Activated T-cell treated with anti-CD3 and anti-CD28 coated beads for 4 hours (primary cell): ENCODE data around the gene KCNE3.
"Not testable (repeated sequence)": the region's sequence is repeated elsewhere in the genome, so short reads cannot be mapped to it uniquely, and the experiment has no call there.

Experiments
- DNase-seq: peaks from one replicate; pipeline ENCODE4 v3.0.0-alpha.2; 2020

The KCNE3 gene

DNA sequence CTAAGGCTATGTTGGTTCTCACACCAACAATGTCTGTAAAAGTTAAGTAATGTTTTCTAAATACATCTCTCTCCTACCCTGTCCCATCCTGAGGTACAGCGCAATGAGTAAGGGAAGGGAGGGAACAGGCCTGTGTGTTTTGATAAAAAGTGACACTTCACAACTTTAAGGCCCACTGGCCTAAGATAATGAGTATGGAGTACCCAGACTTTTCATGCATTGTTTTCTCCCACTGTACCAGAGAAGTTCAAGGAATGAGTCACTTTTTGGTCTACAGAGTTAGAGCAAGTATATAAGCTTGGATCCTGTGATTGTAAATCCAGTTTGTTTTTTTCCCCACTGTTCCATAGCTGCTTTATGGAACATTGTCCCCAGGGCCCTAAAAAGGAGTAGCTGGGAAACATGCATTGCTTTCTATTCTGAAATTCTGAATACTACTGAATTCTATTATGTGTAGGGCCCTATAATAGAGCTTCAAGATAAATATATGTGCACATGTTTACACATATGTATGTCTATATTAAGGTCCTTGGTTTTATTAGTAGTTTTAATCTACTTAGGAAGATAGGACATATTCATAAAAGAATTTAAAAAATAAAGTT is 29.8 kb downstream of the KCNE3 start:
- DNase-seq = no peak

DNA sequence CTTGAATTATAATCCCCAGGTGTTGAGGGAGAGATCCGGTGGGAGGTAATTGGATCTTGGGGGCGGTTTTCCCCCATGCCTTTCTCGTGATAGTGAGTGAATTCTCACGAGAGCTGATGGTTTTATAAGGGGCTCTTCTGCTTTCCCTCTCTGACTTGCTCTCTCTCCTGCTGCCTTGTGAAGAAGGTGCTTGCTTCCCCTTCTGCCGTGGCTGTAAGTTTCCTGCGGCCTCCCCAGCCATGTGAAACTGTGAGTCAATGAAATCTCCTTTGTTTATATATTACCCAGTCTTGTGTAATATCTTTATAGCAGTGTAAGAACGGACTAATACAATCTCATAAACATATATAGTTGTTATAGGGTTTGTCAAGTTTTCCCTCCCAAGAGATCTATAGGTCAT is 32.8 kb downstream of the KCNE3 start:
- DNase-seq = no peak

DNA sequence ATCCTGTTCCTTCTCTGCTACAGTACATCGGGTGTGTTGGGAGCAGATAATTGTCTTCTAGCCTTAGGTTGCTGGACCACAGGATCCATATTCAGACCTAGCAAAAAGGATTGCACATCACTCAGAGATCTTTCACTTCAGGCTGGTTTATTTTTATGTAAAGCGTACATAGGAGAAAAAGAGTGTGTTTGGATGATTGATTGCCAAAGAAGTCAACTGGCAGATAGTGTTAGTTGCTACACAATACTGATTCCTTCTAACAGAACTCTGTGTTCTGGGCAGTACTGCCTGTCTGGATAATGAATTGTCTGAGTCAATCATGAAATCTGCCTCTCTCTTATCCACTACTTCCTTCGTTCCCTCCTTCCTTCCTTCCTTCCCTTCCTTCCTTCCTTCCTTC is 38.1 kb downstream of the KCNE3 start:
- no peak for DNase-seq

DNA sequence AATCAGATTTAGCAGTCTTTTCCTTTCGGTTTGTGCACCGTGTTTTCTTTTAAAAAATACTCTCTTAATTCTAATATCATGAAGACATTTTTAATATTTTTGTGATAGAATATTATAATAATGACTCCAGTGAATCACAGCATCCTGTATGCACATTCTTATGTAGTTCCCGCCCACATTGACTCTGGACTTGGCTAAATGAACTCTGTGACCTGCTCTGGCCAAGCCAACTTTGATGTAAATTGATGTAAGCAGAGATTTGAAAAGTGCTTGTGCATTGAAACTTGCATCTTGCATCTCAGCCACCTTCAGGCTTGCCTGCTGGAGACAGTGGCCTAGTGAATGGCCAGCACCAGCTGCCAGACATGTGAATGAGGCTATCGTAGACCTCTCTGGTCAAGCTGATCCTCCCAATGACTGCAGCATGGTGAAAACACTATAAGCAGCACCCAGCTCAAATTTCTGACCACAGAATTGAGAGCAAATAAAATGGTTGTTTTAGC is 39.9 kb downstream of the KCNE3 start:
- DNase-seq = no peak

DNA sequence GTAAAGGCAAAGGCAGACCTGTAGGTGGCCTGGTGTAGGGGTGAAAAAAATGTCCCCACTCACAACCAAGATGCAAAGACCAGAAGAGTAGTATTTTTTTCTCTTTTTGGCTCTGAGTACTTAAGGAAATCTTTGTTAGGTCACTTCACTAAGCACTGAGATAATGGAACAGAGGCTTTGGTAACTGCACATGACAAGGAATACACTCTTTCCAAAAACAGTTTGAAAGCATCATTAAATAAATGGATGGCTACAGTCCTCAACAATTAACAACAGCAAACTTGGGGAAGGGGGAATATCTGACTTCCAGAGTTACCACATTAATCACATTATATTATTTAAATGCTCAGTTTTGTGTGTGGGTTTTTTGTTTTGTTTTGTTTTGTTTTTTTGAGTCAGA is 42.2 kb downstream of the KCNE3 start:
- DNase-seq = no peak

DNA sequence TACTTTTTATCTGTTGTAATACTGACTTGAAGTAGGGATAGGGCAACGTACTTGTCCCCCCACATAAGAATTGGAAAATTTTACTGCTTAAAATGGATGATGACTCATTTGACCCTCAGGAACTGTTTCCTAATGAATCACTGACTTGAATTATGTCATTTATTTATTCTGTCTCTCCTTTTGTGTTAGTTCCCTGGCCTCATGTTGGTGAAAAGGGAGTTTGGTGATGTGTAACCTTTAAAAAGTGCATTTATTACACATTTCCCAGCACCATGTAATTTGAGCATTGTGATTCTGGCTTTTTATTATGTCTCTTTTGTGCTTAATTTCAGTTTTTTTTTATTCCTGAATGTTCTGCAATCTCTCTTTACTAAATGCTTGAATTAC is 48.8 kb downstream of the KCNE3 start:
- no peak for DNase-seq

DNA sequence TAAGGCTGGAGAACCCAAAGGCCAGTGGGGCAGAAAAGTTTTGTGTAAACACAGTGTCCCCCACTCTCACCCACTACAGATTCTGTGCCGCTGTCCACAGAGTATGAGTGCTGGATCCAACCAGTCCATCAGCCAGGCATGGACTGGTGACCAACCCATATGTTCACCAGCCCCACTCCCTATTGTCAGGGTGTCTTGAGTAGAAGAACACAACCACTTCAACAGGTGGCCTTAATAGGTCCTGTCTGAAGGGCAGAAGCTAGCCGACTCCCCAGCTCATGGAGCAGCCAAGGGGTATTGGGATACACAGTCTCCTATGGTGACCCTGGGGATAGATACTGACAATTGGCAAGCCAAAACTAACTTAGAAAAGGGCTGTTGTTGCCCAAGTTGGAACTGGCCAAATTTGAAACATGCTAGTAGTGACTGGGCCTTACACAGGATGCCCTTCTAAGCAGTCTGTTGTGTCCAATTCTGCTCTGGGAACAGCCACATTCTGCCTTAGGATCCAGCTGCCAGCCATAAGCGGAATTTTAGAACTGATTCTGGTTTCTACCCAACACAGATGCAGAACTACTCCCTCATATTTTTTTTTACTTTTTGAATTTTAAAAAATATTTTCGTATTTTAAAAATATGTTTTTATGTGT is 49.4 kb downstream of the KCNE3 start:
- no peak for DNase-seq

DNA sequence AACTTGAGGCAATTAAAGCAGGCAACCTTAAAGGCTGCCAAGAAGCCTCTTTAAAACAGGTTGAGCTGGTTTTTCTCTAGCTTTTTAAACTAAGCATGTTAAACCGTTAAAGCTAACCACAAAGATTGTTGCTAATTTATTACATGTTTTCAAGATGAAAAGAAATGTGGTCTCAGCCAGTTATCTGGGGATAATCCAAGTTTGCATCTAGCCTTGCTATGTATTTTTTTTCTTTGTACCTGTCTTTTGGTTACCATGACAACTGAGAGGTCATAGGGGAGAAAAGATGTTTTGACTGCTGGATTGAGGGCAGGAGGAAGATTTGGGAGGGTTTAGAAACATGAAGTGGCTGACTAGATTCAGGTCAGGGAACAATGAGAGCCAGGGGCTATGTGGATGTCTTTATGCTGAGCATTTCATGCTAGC is 50.0 kb downstream of the KCNE3 start:
- DNase-seq = no peak

DNA sequence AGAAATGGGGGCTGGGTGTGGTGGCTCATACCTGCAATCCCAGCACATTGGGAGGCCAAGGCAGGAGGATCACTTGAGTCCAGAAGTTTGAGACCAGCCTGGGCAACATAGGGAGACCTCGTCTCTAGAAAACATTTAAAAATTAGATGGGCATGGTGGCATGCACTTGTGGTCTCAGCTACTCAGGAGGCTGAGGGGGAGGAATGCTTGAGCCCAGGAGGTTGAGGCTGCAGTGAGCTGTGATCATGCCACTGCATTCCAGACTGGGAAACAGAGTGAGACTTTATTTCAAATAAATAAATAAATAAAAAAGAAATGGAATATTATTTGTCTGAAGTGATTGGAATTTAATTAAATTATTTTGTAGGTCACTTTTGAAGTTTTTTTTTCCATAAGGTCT is 50.4 kb downstream of the KCNE3 start:
- DNase-seq = not testable (repeated sequence)

DNA sequence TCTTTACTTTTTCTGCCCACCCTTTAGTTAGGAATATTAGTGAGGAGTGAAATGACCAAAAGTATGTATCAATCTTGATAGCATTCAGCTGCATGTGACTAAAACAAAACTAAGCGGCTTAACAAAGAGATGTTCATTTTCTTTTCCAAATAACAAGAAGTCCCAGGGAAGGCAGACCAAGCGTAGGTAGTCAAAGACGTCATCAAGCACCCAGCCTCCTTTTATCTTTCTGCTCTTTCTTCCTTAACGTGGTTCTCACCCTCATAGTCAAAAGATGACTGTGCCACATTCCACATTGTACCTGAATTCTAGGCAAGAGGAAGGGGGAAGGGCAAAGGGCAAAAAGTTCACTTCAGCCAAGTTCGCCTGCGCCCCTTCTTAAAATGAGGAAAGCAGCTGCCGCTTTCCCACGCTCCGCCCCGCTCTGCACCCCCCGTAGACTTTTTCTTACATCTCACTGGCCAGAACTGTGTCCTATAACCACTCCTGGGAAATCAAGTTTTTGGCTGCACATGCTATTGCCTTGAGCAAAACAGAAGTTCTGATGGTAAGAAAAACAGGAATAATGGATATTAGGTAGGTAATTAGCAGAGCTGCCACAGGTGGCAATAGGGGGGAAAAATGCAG is 54.5 kb downstream of the KCNE3 start:
- no peak for DNase-seq

DNA sequence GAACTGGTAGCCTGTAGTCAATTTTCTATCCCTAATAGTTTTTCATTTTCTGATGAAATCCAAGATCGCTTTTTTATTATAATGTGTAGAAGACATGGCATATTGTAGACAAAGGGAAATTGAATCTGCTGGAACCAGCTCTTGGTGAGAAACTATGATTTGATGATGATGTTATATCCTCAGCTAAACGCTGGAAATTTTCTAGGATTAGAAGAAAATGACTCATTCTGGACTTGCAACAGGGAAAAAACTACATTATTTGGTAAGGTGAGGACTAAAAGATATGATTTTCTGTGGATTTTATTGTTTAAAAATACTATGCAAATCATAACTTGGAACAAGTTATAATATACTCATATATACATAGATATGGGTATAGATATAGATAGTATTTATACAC is 55.0 kb downstream of the KCNE3 start:
- DNase-seq = no peak

DNA sequence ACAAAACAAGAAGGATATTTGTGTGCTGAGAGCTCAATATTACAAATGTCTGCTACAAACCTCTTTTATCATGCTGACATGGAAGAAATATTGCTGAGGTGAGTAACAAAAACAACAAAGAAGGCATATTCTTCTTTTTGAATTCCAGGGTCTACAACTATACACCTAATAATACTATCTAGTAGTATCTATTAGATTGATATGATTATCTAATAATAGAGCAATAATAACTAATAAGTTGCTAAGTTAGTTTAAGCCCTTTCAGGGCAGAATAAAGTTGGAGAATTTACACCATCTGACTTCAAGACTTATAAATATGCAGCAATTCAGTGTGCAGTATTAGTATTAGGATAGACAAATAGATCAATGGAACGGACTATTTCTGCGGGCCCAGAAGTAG is 57.7 kb downstream of the KCNE3 start:
- no peak for DNase-seq
